ENCODE measurements around the gene HERC3. TPM values are rescaled to one million over a fixed set of nuclear protein-coding genes. Genes with fewer than 3 reads are reported as not detected.

HERC3 gene
- total and polyA plus RNA-seq, 2 of the 13 experiments (the other 11 are each of a cell fraction or from before 2014, with no cell fraction given), result 3.8 to 6.2 TPM

- TF ChIP-seq HNF1A (IDR thresholded peaks at IDR 0.05; ENCODE audit: low read depth), result no peak
- TF ChIP-seq HNF1A (CRISPR knock-in tag; IDR thresholded peaks at IDR 0.05; ENCODE audit: borderline replicate concordance), result peak; percentile 36; the same call in 1 of the 2 replicates
- peak; percentile 94 for TF ChIP-seq ZNF777 (CRISPR knock-in tag; IDR thresholded peaks at IDR 0.05)
- peak; percentile 60; the same call in 1 of the 2 replicates for TF ChIP-seq YEATS4 (CRISPR knock-in tag; IDR thresholded peaks at IDR 0.05; ENCODE audit: borderline replicate concordance)
- 0 out of 2 replicates have a peak, but pooled peaks have one; percentile 3 for TF ChIP-seq SMAD1 (CRISPR knock-in tag; IDR thresholded peaks at IDR 0.05; ENCODE audit: borderline replicate concordance, low read depth)
- TF ChIP-seq, protein P1, sequence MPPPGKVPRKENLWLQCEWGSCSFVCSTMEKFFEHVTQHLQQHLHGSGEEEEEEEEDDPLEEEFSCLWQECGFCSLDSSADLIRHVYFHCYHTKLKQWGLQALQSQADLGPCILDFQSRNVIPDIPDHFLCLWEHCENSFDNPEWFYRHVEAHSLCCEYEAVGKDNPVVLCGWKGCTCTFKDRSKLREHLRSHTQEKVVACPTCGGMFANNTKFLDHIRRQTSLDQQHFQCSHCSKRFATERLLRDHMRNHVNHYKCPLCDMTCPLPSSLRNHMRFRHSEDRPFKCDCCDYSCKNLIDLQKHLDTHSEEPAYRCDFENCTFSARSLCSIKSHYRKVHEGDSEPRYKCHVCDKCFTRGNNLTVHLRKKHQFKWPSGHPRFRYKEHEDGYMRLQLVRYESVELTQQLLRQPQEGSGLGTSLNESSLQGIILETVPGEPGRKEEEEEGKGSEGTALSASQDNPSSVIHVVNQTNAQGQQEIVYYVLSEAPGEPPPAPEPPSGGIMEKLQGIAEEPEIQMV (CRISPR knock-in tag; IDR thresholded peaks at IDR 0.05; ENCODE audit: low read depth), result peak; percentile 91
- no peak for TF ChIP-seq PLRG1 (conservative IDR thresholded peaks at IDR 0.05)
- TF ChIP-seq E2F2 (CRISPR knock-in tag; IDR thresholded peaks at IDR 0.05; ENCODE audit: borderline replicate concordance), result 0 out of 2 replicates have a peak, but pooled peaks have one; percentile 60
- TF ChIP-seq, protein P2, sequence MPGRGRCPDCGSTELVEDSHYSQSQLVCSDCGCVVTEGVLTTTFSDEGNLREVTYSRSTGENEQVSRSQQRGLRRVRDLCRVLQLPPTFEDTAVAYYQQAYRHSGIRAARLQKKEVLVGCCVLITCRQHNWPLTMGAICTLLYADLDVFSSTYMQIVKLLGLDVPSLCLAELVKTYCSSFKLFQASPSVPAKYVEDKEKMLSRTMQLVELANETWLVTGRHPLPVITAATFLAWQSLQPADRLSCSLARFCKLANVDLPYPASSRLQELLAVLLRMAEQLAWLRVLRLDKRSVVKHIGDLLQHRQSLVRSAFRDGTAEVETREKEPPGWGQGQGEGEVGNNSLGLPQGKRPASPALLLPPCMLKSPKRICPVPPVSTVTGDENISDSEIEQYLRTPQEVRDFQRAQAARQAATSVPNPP (CRISPR knock-in tag; IDR thresholded peaks at IDR 0.05), result no peak
- no peak for TF ChIP-seq SOX6 (IDR thresholded peaks at IDR 0.05)
- TF ChIP-seq SOX6 (CRISPR knock-in tag; IDR thresholded peaks at IDR 0.05), result peak; percentile 29; the same call in 1 of the 2 replicates
- TF ChIP-seq MEIS2 (CRISPR knock-in tag; IDR thresholded peaks at IDR 0.05), result peak; percentile 64; the same call in 1 of the 2 replicates
- peak; percentile 47; the same call in 1 of the 2 replicates for TF ChIP-seq ZNF772 (CRISPR knock-in tag; IDR thresholded peaks at IDR 0.05)
- no peak for TF ChIP-seq KLF12 (CRISPR knock-in tag; IDR thresholded peaks at IDR 0.05; ENCODE audit: borderline replicate concordance)
- TF ChIP-seq ZNF383 (CRISPR knock-in tag; IDR thresholded peaks at IDR 0.05; ENCODE audit: borderline replicate concordance), result no peak
- no peak; the same call in 1 of the 2 replicates for TF ChIP-seq ZNF776 (CRISPR knock-in tag; IDR thresholded peaks at IDR 0.05)
- peak; percentile 36; the same call in 1 of the 2 replicates for TF ChIP-seq PHF8 (CRISPR knock-in tag; IDR thresholded peaks at IDR 0.05)
- TF ChIP-seq SNAPC2 (CRISPR knock-in tag; IDR thresholded peaks at IDR 0.05), result no peak
Observed at GRCh38 chr4:88592600-88593448, 544 bp downstream of the HERC3 start (continued).
